Measurements from ENCODE around the gene CEP162. TPM values are rescaled to one million over a fixed set of nuclear protein-coding genes. Genes with fewer than 3 reads are reported as not detected.
A peak's percentile ranks its signal among the peaks of the same experiment; 100 is the strongest.
"Not testable (repeated sequence)": the region's sequence is repeated elsewhere in the genome, so short reads cannot be mapped to it uniquely, and the experiment has no call there.

The CEP162 gene
- total RNA-seq, 2 donors from 2014 or later: 6.3 to 9.7 TPM

- DNase-seq (ENCODE audit: low spot score): no peak
- H3K9me3 ChIP-seq: no peaks in the 10 kb centered on the region
- H3K36me3 ChIP-seq: peaks cover 10% of the 10 kb centered on the region
- H3K27ac ChIP-seq: no peak overlapping the region
- no peak for ATAC-seq (ENCODE audit: insufficient number of reproducible peaks, low FRiP score, low read depth)
- H3K4me3 ChIP-seq: no peak overlapping the region
- H3K27me3 ChIP-seq (replicated peaks; ENCODE audit: insufficient read depth): no peaks in the 10 kb centered on the region
- TF ChIP-seq CTCF (IDR thresholded peaks at IDR 0.05): no peak
- H3K4me1 ChIP-seq (ENCODE audit: control insufficient read depth in 1 of 2, low read depth in 2 of 2): no peaks in the 10 kb centered on the region
Measured at GRCh38 chr6:84172080-84172479, 55.4 kb downstream of the CEP162 start.

GRCh38 chr6:84167457-84167856, 60.0 kb downstream of the CEP162 start:
- H3K4me1 ChIP-seq (ENCODE audit: control insufficient read depth in 1 of 2, low read depth in 2 of 2): no peaks in the 10 kb centered on the region
- H3K27ac ChIP-seq: no peak overlapping the region
- H3K9me3 ChIP-seq: no peaks in the 10 kb centered on the region
- peaks cover 4% of the 10 kb centered on the region for H3K36me3 ChIP-seq
- no peaks in the 10 kb centered on the region for H3K27me3 ChIP-seq (replicated peaks; ENCODE audit: insufficient read depth)
- DNase-seq (ENCODE audit: low spot score) (no peak), ATAC-seq (ENCODE audit: insufficient number of reproducible peaks, low FRiP score, low read depth) (no peak)
- TF ChIP-seq CTCF (IDR thresholded peaks at IDR 0.05): no peak
- no peak overlapping the region for H3K4me3 ChIP-seq

- H3K36me3 ChIP-seq: peaks cover 4% of the 10 kb centered on the region
- ATAC-seq (ENCODE audit: insufficient number of reproducible peaks, low FRiP score, low read depth) (no peak), DNase-seq (ENCODE audit: low spot score) (no peak)
- H3K9me3 ChIP-seq: no peaks in the 10 kb centered on the region
- no peak for TF ChIP-seq CTCF (IDR thresholded peaks at IDR 0.05)
- no peaks in the 10 kb centered on the region for H3K27me3 ChIP-seq (replicated peaks; ENCODE audit: insufficient read depth)
- H3K4me1 ChIP-seq (ENCODE audit: control insufficient read depth in 1 of 2, low read depth in 2 of 2): no peaks in the 10 kb centered on the region
- no peak overlapping the region for H3K4me3 ChIP-seq
- H3K27ac ChIP-seq: no peak overlapping the region
Measured at GRCh38 chr6:84166395-84166794, 61.0 kb downstream of the CEP162 start.

- H3K27me3 ChIP-seq (replicated peaks; ENCODE audit: insufficient read depth); H3K27ac ChIP-seq; H3K36me3 ChIP-seq; DNase-seq (ENCODE audit: low spot score); H3K4me3 ChIP-seq; H3K9me3 ChIP-seq; ATAC-seq (ENCODE audit: insufficient number of reproducible peaks, low FRiP score, low read depth); H3K4me1 ChIP-seq (ENCODE audit: control insufficient read depth in 1 of 2, low read depth in 2 of 2): not testable (repeated sequence)
Measured at GRCh38 chr6:84164328-84164727, 63.1 kb downstream of the CEP162 start.

GRCh38 chr6:84161190-84161589, 66.3 kb downstream of the CEP162 start:
- Histone ChIP-seq H3K27me3 (replicated peaks; ENCODE audit: insufficient read depth) (no peaks in the 10 kb centered on the region), H3K36me3 (no peaks in the 10 kb centered on the region), H3K27ac (peak overlapping the region in 1 of 2 donors; percentile 34), H3K9me3 (no peaks in the 10 kb centered on the region), H3K4me3 (no peak overlapping the region), H3K4me1 (ENCODE audit: control insufficient read depth in 1 of 2, low read depth in 2 of 2) (peaks cover 0 to 5% of the 10 kb centered on the region in 2 donors)
- DNase-seq (ENCODE audit: low spot score) (no peak), ATAC-seq (ENCODE audit: insufficient number of reproducible peaks, low FRiP score, low read depth) (peak; percentile 55)
- TF ChIP-seq CTCF (IDR thresholded peaks at IDR 0.05): no peak

GRCh38 chr6:84156306-84156705, 71.1 kb downstream of the CEP162 start:
- no peak for DNase-seq (ENCODE audit: low spot score)
- H3K9me3 ChIP-seq: no peaks in the 10 kb centered on the region
- H3K4me3 ChIP-seq: no peak overlapping the region
- H3K27me3 ChIP-seq (replicated peaks; ENCODE audit: insufficient read depth): no peaks in the 10 kb centered on the region
- H3K27ac ChIP-seq: no peak overlapping the region
- H3K36me3 ChIP-seq: no peaks in the 10 kb centered on the region
- no peak for ATAC-seq (ENCODE audit: insufficient number of reproducible peaks, low FRiP score, low read depth)
- H3K4me1 ChIP-seq (ENCODE audit: control insufficient read depth in 1 of 2, low read depth in 2 of 2): peaks cover 0 to 5% of the 10 kb centered on the region in 2 donors
- TF ChIP-seq CTCF (IDR thresholded peaks at IDR 0.05): no peak

Measured in thoracic aorta (tissue), 2 donors.